H1 (cell line): ENCODE results near the gene CFAP100. TPM values are rescaled to one million over a fixed set of nuclear protein-coding genes. Genes with fewer than 3 reads are reported as not detected.

Experiments used
- CHD1 ChIP-seq: IDR thresholded peaks from 2 replicates; pipeline ENCODE4 v1.6.1; 2012; ENCODE audit warnings: low read depth, low read length, improper control_type of control experiment
- CHD7 ChIP-seq: fragments of 300-600 bp; sonication (generic); IDR thresholded peaks from 2 replicates; pipeline ENCODE4 v1.7.1; 2012; ENCODE audit warnings: low read length, moderate library complexity, mild to moderate bottlenecking, inconsistent platforms; ENCODE audit not compliant: insufficient replicate concordance
- KDM1A ChIP-seq: fragments of 200-600, 300-600 bp; sonication (generic); IDR thresholded peaks from 2 replicates; pipeline ENCODE4 v1.7.1; 2016; ENCODE audit warnings: mild to moderate bottlenecking, low read length, borderline replicate concordance
- POLR2A ChIP-seq, 2 experiments: IDR thresholded peaks; 1 replicate in 1 of 2; 2 replicates in 1 of 2; pipeline ENCODE4 v1.6.1; 2011; ENCODE audit warnings: low read depth in 2 of 2, low read length in 2 of 2, mild to moderate bottlenecking in 2 of 2; ENCODE audit errors: control extremely low read depth in 1 of 2
- SP1 ChIP-seq: IDR thresholded peaks from 2 replicates; pipeline ENCODE4 v1.6.1; 2011; ENCODE audit warnings: low read depth, low read length
- SP2 ChIP-seq: IDR thresholded peaks from 2 replicates; pipeline ENCODE4 v1.6.1; 2012; ENCODE audit warnings: mild to moderate bottlenecking, low read length, inconsistent platforms
- polyA plus RNA-seq, 7 experiments: library from polyadenylated mRNA; depleted of rRNA in 3 of 7; stranded (reverse) in 5 of 7; unstranded in 2 of 7; fragments of >200 nt in 5 of 7; fragments of 200-250 nt in 2 of 7; gene quantifications; 1 replicate in 5 of 7; 2 replicates in 1 of 7; 4 replicates in 1 of 7; pipeline versions ENCODE4 v1.2.1 to v1.2.3, GENCODE V29; 2011 to 2013; ENCODE audit warnings: missing spikeins in 2 of 7, mixed read lengths in 2 of 7
- total RNA-seq: library from RNA; stranded (reverse); fragmentation: NEBNext Ultra II Directional; extraction: Animal tissue kit (Norgen Biotek cat#: 25700); gene quantifications from 2 replicates; pipeline ENCODE4 v1.2.1, GENCODE V29; 2021

The CFAP100 gene
- total and polyA plus RNA-seq, 2 of the 8 experiments (the other 6 are each of a cell fraction or from before 2014, with no cell fraction given): 0.17 TPM; not detected in 1

GRCh38 chr3:126377211-126377610, 17.5 kb upstream of the CFAP100 start (continued):
- TF ChIP-seq CHD7 (no peak), SP1 (no peak), POLR2A (IDR thresholded peaks at IDR 0.05; ENCODE audit: control extremely low read depth in 1 of 2, low read depth in 2 of 2, low read length in 2 of 2) (no peak), CHD1 (no peak), SP2 (no peak), KDM1A (no peak)
